Adrenal gland (tissue), 5 donors: ENCODE results near the gene TRPV5.

Source experiments
- POLR2A ChIP-seq, 2 donors: fragments of 450-650 bp; IDR thresholded peaks; one replicate each; pipeline ENCODE4 v1.6.1; 2017; ENCODE audit warnings: antibody characterized with exemption in 2 of 2, mild to moderate bottlenecking in 2 of 2, moderate library complexity in 1 of 2
- TF ChIP-seq, protein P1 (sequence below), 6 experiments: fragments of 450-650 bp in 4 of 6; fragments of 200-600 bp in 2 of 6; sonication (generic) in 1 of 6; IDR thresholded peaks; 1 replicate in 5 of 6; 2 replicates in 1 of 6; pipeline versions ENCODE4 v1.5.1 to v1.8.0; 2016 to 2021; ENCODE audit warnings: antibody characterized with exemption in 6 of 6, mild to moderate bottlenecking in 2 of 6, moderate library complexity in 1 of 6
- donor health status: DM: no; HTN: no; CAD: no.

DNA sequence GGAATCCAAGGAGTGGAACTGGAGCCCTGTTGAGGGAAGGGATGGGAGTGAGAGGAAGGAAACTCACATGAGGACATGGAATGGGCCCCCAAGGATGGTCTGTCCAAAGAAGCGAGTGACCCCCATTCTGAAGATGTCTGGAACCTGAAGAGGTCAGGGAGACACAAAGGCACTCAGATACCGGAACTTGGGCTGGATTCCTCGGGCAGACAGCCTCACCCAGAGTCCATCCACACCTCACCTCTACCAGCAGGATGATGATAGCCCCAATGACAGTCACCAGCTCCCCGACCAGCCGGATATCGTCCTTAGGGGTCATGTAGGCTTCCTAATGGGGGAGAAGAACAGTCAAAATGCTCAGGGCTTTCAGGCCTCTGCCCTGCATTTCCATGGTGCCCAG is 58.7 kb downstream of the TRPV5 start:
- TF ChIP-seq, protein P1, sequence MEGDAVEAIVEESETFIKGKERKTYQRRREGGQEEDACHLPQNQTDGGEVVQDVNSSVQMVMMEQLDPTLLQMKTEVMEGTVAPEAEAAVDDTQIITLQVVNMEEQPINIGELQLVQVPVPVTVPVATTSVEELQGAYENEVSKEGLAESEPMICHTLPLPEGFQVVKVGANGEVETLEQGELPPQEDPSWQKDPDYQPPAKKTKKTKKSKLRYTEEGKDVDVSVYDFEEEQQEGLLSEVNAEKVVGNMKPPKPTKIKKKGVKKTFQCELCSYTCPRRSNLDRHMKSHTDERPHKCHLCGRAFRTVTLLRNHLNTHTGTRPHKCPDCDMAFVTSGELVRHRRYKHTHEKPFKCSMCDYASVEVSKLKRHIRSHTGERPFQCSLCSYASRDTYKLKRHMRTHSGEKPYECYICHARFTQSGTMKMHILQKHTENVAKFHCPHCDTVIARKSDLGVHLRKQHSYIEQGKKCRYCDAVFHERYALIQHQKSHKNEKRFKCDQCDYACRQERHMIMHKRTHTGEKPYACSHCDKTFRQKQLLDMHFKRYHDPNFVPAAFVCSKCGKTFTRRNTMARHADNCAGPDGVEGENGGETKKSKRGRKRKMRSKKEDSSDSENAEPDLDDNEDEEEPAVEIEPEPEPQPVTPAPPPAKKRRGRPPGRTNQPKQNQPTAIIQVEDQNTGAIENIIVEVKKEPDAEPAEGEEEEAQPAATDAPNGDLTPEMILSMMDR (IDR thresholded peaks at IDR 0.05): no peak
- TF ChIP-seq POLR2A (IDR thresholded peaks at IDR 0.05): no peak
